HG03175 (cell line): ENCODE results near the gene SART3.
"Not testable (repeated sequence)": the region's sequence is repeated elsewhere in the genome, so short reads cannot be mapped to it uniquely, and the experiment has no call there.

ENCODE experiments used
- ATAC-seq: cut with Tn5 transposase; IDR thresholded peaks from one replicate; pipeline ENCODE4 v1.9.1; 2021; ENCODE audit warnings: mild to moderate bottlenecking, moderate library complexity; ENCODE audit not compliant: unreplicated experiment

Gene SART3

GRCh38 chr12:108565976-108566375 is 5.0 kb upstream of the SART3 start:
- ATAC-seq, result no peak

GRCh38 chr12:108565146-108565545 is 4.2 kb upstream of the SART3 start:
- no peak for ATAC-seq

GRCh38 chr12:108564724-108565123 is 3.8 kb upstream of the SART3 start:
- no peak for ATAC-seq

- no peak for ATAC-seq
These were observed 2.8 kb upstream of the SART3 start for GRCh38 chr12:108563804-108564151.

- ATAC-seq, result peak; percentile 43
These were observed 2.3 kb upstream of the SART3 start for GRCh38 chr12:108563136-108563803.

- peak; percentile 49 for ATAC-seq
These were observed 1.6 kb upstream of the SART3 start, which contains the start of gene ISCU for GRCh38 chr12:108562348-108563135. Gene ISCU (plus strand): TSS chr12:108562596. CDS start chr12:108562623, 27 bp downstream.

- peak; percentile 6 for ATAC-seq
These were observed 927 bp upstream of the SART3 start for GRCh38 chr12:108561852-108562347.

- ATAC-seq, result no peak
These were observed 652 bp downstream of the SART3 start for GRCh38 chr12:108560321-108560721.

GRCh38 chr12:108559748-108560147 is 1.2 kb downstream of the SART3 start:
- no peak for ATAC-seq

GRCh38 chr12:108559007-108559655 is 1.8 kb downstream of the SART3 start:
- no peak for ATAC-seq

- not testable (repeated sequence) for ATAC-seq
These were observed 5.6 kb downstream of the SART3 start for GRCh38 chr12:108555383-108555782.

- no peak for ATAC-seq
These were observed 7.2 kb downstream of the SART3 start for GRCh38 chr12:108553799-108554198.

- ATAC-seq, result no peak
These were observed 9.4 kb downstream of the SART3 start for GRCh38 chr12:108551535-108551934.

- ATAC-seq, result no peak
These were observed 11.9 kb downstream of the SART3 start for GRCh38 chr12:108548954-108549521.

GRCh38 chr12:108547686-108548085 is 13.3 kb downstream of the SART3 start:
- ATAC-seq, result no peak

GRCh38 chr12:108543652-108544051 is 17.3 kb downstream of the SART3 start:
- ATAC-seq, result no peak

- no peak for ATAC-seq
These were observed 18.7 kb downstream of the SART3 start for GRCh38 chr12:108542320-108542719.

GRCh38 chr12:108538616-108539195 is 22.3 kb downstream of the SART3 start:
- no peak for ATAC-seq

GRCh38 chr12:108538146-108538545 is 22.8 kb downstream of the SART3 start:
- ATAC-seq, result no peak

- ATAC-seq, result no peak
These were observed 28.8 kb downstream of the SART3 start for GRCh38 chr12:108531929-108532848.
